Measurements from ENCODE around the gene SEC23A.
"Not testable (repeated sequence)": the region's sequence is repeated elsewhere in the genome, so short reads cannot be mapped to it uniquely, and the experiment has no call there.

DNA sequence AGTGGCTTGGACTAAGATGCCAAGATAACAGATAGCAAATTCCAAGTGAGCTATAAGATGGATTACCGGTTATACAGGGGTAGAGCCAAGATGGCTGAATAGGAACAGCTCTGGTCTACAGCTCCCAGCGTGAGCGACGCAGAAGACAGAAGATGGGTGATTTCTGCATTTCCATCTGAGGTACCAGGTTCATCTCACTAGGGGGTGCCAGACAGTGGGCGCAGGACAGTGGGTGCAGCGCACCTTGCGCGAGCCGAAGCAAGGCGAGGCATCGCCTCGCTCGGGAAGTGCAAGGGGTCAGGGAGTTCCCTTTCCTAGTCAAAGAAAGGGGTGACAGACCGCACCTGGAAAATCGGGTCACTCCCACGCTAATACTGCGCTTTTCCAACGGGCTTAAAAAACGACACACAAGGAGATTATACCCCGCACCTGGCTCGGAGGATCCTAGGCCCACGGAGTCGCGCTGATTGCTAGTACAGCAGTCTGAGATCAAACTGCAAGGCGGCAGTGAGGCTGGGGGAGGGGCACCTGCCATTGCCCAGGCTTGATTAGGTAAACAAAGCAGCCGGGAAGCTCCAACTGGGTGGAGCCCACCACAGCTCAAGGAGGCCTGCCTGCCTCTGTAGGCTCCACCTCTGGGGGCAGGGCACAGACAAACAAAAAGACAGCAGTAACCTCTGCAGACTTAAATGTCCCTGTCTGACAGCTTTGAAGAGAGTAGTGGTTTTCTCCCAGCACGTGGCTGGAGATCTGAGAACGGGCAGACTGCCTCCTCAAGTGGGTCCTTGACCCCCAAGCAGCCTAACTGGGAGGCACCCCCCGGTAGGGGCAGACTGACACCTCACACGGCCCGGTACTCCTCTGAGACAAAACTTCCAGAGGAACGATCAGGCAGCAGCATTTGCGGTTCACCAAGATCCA is 85.7 kb downstream of the SEC23A start:
- TF ChIP-seq, protein P1, sequence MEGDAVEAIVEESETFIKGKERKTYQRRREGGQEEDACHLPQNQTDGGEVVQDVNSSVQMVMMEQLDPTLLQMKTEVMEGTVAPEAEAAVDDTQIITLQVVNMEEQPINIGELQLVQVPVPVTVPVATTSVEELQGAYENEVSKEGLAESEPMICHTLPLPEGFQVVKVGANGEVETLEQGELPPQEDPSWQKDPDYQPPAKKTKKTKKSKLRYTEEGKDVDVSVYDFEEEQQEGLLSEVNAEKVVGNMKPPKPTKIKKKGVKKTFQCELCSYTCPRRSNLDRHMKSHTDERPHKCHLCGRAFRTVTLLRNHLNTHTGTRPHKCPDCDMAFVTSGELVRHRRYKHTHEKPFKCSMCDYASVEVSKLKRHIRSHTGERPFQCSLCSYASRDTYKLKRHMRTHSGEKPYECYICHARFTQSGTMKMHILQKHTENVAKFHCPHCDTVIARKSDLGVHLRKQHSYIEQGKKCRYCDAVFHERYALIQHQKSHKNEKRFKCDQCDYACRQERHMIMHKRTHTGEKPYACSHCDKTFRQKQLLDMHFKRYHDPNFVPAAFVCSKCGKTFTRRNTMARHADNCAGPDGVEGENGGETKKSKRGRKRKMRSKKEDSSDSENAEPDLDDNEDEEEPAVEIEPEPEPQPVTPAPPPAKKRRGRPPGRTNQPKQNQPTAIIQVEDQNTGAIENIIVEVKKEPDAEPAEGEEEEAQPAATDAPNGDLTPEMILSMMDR (IDR thresholded peaks at IDR 0.05): not testable (repeated sequence)
- not testable (repeated sequence) for TF ChIP-seq POLR2A (IDR thresholded peaks at IDR 0.05)

All from lower leg skin (tissue), 3 donors.